SK-N-SH treated with all-trans-retinoic acid at 6 μM for 48 hours (cell line): ENCODE measurements around the gene ROCK2.

Experiments used
- ZC3H10 ChIP-seq: fragments of 250-450 bp; sonication (Bioruptor Pico); IDR thresholded peaks from 2 replicates; pipeline ENCODE4 v1.5.1; 2021; ENCODE audit warnings: mild to moderate bottlenecking, moderate library complexity
- ZFP30 ChIP-seq: fragments of 450-650 bp; formaldehyde crosslinking; IDR thresholded peaks from 2 replicates; pipeline ENCODE4 v1.5.0; 2022; ENCODE audit warnings: mild to moderate bottlenecking, moderate library complexity

DNA sequence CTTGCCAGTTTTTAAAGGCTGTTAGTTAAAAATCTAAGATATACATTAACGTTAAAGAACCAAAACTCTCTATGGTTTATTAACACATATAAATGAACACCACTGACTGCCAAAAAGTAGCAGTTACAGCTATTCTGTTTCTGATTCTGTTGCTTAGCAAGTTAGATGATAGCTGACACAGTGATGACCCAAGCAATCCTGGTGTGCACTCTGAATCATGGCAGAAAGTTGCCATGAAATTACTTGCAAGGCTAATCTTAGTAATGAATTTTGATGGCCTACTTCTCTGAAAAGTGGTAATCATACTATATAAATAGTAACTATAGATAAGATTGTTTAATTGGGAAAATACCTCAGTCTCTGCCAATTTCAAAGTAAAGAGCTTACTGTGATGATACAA lies 57.7 kb downstream of the ROCK2 start:
- TF ChIP-seq ZFP30 (CRISPR knock-in tag) (no peak), ZC3H10 (CRISPR knock-in tag) (no peak)
